ENCODE measurements around the gene SLC35F3.

- no peak for TF ChIP-seq POLR2A (IDR thresholded peaks at IDR 0.05)
- no peak for TF ChIP-seq CTCF (IDR thresholded peaks at IDR 0.05)
- no peak for TF ChIP-seq POLR2AphosphoS5 (IDR thresholded peaks at IDR 0.05)
- no peak for TF ChIP-seq EP300 (IDR thresholded peaks at IDR 0.05)
Observed at GRCh38 chr1:234277161-234277868, 372.8 kb downstream of the SLC35F3 start.

All from suprapubic skin (tissue), 4 donors.